ENCODE measurements around the gene PPT2. TPM values are rescaled to one million over a fixed set of nuclear protein-coding genes. Genes with fewer than 3 reads are reported as not detected.

Gene PPT2
- total RNA-seq, 2 experiments from 2014 or later = 8.7 to 8.9 TPM

- H3K9me3 ChIP-seq (ENCODE audit: control insufficient read depth in 1 of 2, insufficient read depth in 1 of 2, low read length in 2 of 2) = no peaks in the 10 kb centered on the region
- peaks cover 45% of the 10 kb centered on the region for H3K4me1 ChIP-seq (ENCODE audit: insufficient read depth, low read length)
- ChIA-PET CTCF (interaction anchor here (1.2 to 2.1 kb wide), 3 partner anchors 10 to 49 kb away, joined by 3 to 11 read pairs (median 6); no protein-coding TSS in a partner anchor), POLR2A (interaction anchor here (0.6 to 5.6 kb wide), 21 partner anchors 11 to 1148 kb away, joined by 3 to 48 read pairs (median 6); partner anchors contain the start of genes ABHD16A, AGPAT1, B3GALT4 and BAG6)
- peak in 1 of 14 experiments; percentile 43 for DNase-seq
- ATAC-seq (ENCODE audit: poor library complexity) = no peak
- H3K27me3 ChIP-seq (ENCODE audit: control insufficient read depth in 1 of 2, insufficient read depth in 2 of 2, low read length in 2 of 2) = no peaks in the 10 kb centered on the region
- Mint-ChIP-seq H3K36me3 (ENCODE audit: low read depth) (peaks cover 38% of the 10 kb centered on the region), H3K4me3 (peak overlapping the region; percentile 99), H3K4me1 (ENCODE audit: low read depth) (peaks cover 52% of the 10 kb centered on the region), H3K27me3 (no peaks in the 10 kb centered on the region), H3K27ac (peak overlapping the region; percentile 90), H3K9me3 (no peaks in the 10 kb centered on the region)
- H3K36me3 ChIP-seq (ENCODE audit: insufficient read depth, low read length) = peaks cover 30% of the 10 kb centered on the region
- no peak overlapping the region for H3K4me3 ChIP-seq (ENCODE audit: low read length)
- peak overlapping the region in 1 of 2 donors; percentile 32 for H3K27ac ChIP-seq (ENCODE audit: low read depth in 1 of 2, low read length in 2 of 2)
- TF ChIP-seq CTCF (IDR thresholded peaks at IDR 0.05) = no peak
- intact Hi-C loops (cut with DNase I, micrococcal nuclease) = loop anchor here in 1 of 2 experiments (1.0 to 10.0 kb wide), 3 partner anchors 67 to 726 kb away; partner anchors contain the start of genes NELFE, PSMB9, SKIC2 and TAP1
Measured at GRCh38 chr6:32128751-32129296, 25.1 kb upstream of the PPT2 start.

GRCh38 chr6:32129297-32130088 is 24.4 kb upstream of the PPT2 start:
- peak overlapping the region; percentile 80 for H3K4me3 Mint-ChIP-seq
- H3K27me3 ChIP-seq (ENCODE audit: control insufficient read depth in 1 of 2, insufficient read depth in 2 of 2, low read length in 2 of 2) = no peaks in the 10 kb centered on the region
- peak overlapping the region; percentile 93 for H3K27ac Mint-ChIP-seq
- no peak for ATAC-seq (ENCODE audit: poor library complexity)
- ChIA-PET CTCF (interaction anchor here (1.0 to 2.5 kb wide), 4 partner anchors 10 to 66 kb away, joined by 3 to 14 read pairs (median 4); no protein-coding TSS in a partner anchor), POLR2A (interaction anchor here (0.9 to 5.6 kb wide), 18 partner anchors 12 to 842 kb away, joined by 3 to 48 read pairs (median 6); partner anchors contain the start of genes ABHD16A, AGPAT1, EHMT2 and GPSM3)
- peaks cover 24% of the 10 kb centered on the region for H3K36me3 ChIP-seq (ENCODE audit: insufficient read depth, low read length)
- peaks cover 31% of the 10 kb centered on the region for H3K36me3 Mint-ChIP-seq (ENCODE audit: low read depth)
- H3K4me3 ChIP-seq (ENCODE audit: low read length) = peak overlapping the region; percentile 72
- H3K4me1 Mint-ChIP-seq (ENCODE audit: low read depth) = peaks cover 46% of the 10 kb centered on the region
- H3K9me3 Mint-ChIP-seq = no peaks in the 10 kb centered on the region
- H3K9me3 ChIP-seq (ENCODE audit: control insufficient read depth in 1 of 2, insufficient read depth in 1 of 2, low read length in 2 of 2) = no peaks in the 10 kb centered on the region
- DNase-seq = peak in 1 of 14 experiments; percentile 35
- peaks cover 45% of the 10 kb centered on the region for H3K4me1 ChIP-seq (ENCODE audit: insufficient read depth, low read length)
- TF ChIP-seq CTCF (IDR thresholded peaks at IDR 0.05) = no peak
- peak overlapping the region; percentile 60 to 62 for H3K27ac ChIP-seq (ENCODE audit: low read depth in 1 of 2, low read length in 2 of 2)
- intact Hi-C loops (cut with DNase I, micrococcal nuclease) = loop anchor here (1.0 to 10.0 kb wide), 9 partner anchors 25 to 1075 kb away; partner anchors contain the start of genes PPT2 (in 2 of the 2), CSNK2B (in 1 of the 2), HSD17B8 (in 1 of the 2) and LY6G5B (in 1 of the 2)
- H3K27me3 Mint-ChIP-seq = no peaks in the 10 kb centered on the region

- no peaks in the 10 kb centered on the region for H3K27me3 Mint-ChIP-seq
- no peak for DNase-seq
- no peaks in the 10 kb centered on the region for H3K9me3 Mint-ChIP-seq
- peaks cover 37% of the 10 kb centered on the region for H3K4me1 ChIP-seq (ENCODE audit: insufficient read depth, low read length)
- no peak for ATAC-seq (ENCODE audit: poor library complexity)
- no peak overlapping the region for H3K4me3 ChIP-seq (ENCODE audit: low read length)
- H3K27ac Mint-ChIP-seq = no peak overlapping the region
- H3K4me3 Mint-ChIP-seq = peak overlapping the region; percentile 80
- peaks cover 16% of the 10 kb centered on the region for H3K36me3 Mint-ChIP-seq (ENCODE audit: low read depth)
- H3K9me3 ChIP-seq (ENCODE audit: control insufficient read depth in 1 of 2, insufficient read depth in 1 of 2, low read length in 2 of 2) = no peaks in the 10 kb centered on the region
- H3K27ac ChIP-seq (ENCODE audit: low read depth in 1 of 2, low read length in 2 of 2) = no peak overlapping the region
- no peak for TF ChIP-seq CTCF (IDR thresholded peaks at IDR 0.05)
- peaks cover 37% of the 10 kb centered on the region for H3K4me1 Mint-ChIP-seq (ENCODE audit: low read depth)
- CTCF ChIA-PET = interaction anchor here (2.5 kb wide), 1 partner anchor 64 kb away, joined by 14 read pairs; no protein-coding TSS in a partner anchor
- H3K27me3 ChIP-seq (ENCODE audit: control insufficient read depth in 1 of 2, insufficient read depth in 2 of 2, low read length in 2 of 2) = no peaks in the 10 kb centered on the region
- intact Hi-C loops (cut with DNase I, micrococcal nuclease) = loop anchor here (2.0 to 10.0 kb wide), 3 partner anchors 23 to 1073 kb away; partner anchors contain the start of genes CSNK2B (in 1 of the 2), HSD17B8 (in 1 of the 2), LY6G5B (in 1 of the 2) and PPT2 (in 1 of the 2)
- POLR2A ChIA-PET = interaction anchor here (2.1 to 3.8 kb wide), 3 partner anchors 20 to 45 kb away, joined by 8 to 42 read pairs (median 10); partner anchors contain the start of genes AGPAT1 and PRRT1
- peaks cover 6% of the 10 kb centered on the region for H3K36me3 ChIP-seq (ENCODE audit: insufficient read depth, low read length)
Measured at GRCh38 chr6:32131439-32131948, 22.4 kb upstream of the PPT2 start.

Data from CD4-positive, alpha-beta T cell (primary cell).